Caki2 (cell line): ENCODE measurements around the gene SURF6. TPM values are rescaled to one million over a fixed set of nuclear protein-coding genes. Genes with fewer than 3 reads are reported as not detected.

Experiments used
- DNase-seq: peaks from one replicate; pipeline ENCODE4 v3.0.0-alpha.2; 2015; ENCODE audit warnings: low read depth
- in situ Hi-C: cut with HindIII; loops from 2 replicates; pipeline ENCODE4 v1.10.0; 2016; ENCODE audit warnings: low sequenced_read_pairs, low pct_unique_long_range_greater_than_20kb, mixed read lengths
- total RNA-seq: library from RNA; depleted of rRNA; stranded (reverse); fragments of >200 nt; shearing (Covaris generic); gene quantifications from 2 replicates; pipeline ENCODE4 v1.2.3, GENCODE V29; 2014; ENCODE audit warnings: low replicate concordance

SURF6 gene
- total RNA-seq, 1 experiment from 2014 or later, result 34.9 TPM

GRCh38 chr9:133370685-133371084 lies 34.7 kb upstream of the SURF6 start:
- in situ Hi-C loops, result no loop called here
- no peak for DNase-seq

DNA sequence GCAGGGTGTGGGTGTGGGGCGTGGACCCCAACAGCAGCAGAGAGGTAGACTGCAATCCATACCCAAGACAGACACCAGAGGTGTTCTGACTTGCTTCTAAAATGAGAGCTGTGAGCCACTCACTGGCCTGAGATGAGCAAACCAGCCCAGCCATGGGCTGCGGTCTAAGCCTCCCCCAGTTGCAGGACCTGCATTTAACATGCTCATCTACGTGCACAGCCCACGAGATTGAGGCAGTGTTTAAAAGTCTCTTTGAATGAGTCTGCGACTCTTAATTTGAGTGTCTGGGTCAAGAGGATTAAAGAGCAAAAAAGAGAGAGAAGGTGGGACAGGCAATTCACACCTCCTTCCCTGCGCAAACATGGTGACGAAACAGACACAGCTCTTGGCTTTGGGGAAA lies 33.9 kb upstream of the SURF6 start:
- no peak for DNase-seq
- in situ Hi-C loops, result no loop called here

GRCh38 chr9:133369422-133369821 lies 33.4 kb upstream of the SURF6 start:
- in situ Hi-C loops, result no loop called here
- DNase-seq, result no peak

DNA sequence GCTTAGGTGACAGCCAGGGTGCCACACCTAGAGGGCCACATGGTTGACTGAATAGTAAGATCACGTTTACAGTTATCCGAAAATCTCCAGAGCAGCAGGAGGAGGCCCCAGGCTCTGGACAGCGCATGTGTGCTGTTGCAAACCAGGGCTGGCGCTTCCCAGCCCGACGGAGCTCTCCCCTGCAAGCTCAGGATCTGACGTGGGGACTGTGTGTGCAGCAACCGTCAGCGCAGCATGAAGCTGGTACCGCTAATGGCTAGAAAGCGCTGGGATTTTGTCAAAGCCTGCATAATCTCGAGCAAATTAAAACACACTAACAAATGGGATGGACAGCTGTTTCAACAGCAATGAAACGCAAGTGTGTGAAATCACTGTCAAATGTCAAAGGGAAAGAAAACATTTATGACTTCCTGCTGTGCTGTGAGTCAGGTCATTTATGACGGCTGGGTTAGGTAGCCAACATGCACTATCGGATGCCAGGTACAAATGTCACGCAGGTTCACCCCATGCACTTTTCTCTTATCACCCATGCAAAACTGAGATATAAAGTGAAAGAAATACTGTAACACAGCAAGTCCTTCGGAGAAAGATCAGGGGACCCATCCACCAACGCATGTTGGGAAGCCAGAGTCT lies 32.4 kb upstream of the SURF6 start:
- DNase-seq, result no peak
- in situ Hi-C loops, result no loop called here

- no peak for DNase-seq
- in situ Hi-C loops, result no loop called here
These were observed 31.8 kb upstream of the SURF6 start for GRCh38 chr9:133367778-133368177.

DNA sequence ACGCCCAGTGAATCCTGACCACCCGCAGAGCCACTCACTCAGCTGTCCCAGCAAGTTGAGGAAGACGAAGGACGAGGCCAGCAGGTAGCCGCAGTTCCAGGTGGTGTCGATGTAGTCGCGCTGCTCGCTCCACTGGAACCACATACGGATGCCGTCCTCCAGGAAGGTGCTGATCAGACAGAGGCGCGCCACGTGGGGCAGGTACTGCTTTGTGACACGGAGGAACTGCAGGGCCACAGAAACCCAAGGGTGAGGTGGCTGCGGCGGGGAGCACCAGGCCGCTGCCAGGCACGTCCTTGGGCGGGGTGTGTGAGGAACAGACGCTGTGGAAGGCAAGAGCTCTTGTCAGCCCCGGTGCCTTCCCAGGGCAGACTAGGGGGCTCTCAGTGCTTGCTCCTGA lies 31.2 kb upstream of the SURF6 start:
- in situ Hi-C loops, result no loop called here
- DNase-seq, result no peak

DNA sequence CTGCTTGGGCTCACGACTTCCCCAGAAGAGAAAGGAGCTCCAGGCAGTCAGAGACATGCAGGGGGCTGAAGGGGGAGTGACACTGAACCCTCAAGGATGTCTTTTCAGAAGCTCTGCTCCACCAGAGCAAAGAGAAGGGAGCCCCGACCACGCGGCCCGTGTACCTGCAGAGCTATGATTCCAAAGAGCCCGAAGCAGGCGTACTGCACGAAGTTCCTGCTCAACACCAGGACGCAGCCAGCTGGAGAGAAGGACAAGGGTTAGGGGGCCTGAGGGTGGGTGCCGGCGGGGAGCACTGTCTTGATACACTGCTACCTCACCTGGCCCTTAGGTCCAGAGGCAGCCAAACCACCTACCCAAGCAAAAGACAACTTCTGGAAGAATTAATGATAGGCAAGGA lies 30.4 kb upstream of the SURF6 start:
- in situ Hi-C loops, result no loop called here

DNA sequence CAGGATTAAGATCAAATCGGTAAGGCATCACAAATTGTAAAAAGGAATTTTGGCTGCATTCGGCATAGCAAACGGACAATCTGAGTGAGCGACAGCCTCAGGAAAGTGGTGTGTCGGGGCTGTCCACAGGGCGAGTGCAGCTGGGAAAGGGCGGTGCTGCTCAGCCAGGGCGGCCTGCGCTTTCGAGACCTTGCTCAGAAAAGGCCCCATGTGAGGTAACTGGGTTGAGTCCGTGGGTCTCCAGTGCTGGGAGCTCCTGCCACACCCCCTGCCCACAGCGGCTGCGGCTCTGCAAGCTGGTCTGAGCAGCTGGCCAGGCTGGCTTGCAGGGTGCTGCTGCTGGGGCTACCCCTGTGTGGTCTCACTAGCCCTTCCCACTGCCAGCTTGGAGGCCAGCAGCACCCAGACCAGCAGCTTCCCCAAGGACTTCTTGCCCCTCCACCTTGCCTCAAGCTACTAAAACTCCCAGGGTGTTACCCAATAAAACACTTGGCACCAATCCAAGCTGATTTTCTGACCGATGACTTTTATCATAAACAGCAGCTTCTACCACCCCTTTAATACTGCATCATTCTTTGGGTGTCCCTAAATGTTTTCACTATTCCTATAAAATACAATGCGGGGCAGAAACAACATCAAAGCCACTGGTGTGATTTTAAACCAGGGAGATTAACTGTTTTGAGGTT lies 26.5 kb upstream of the SURF6 start:
- in situ Hi-C loops, result no loop called here
- DNase-seq, result no peak

More for the DNA sequence above, 30.4 kb upstream of the SURF6 start:
- no peak for DNase-seq

DNA sequence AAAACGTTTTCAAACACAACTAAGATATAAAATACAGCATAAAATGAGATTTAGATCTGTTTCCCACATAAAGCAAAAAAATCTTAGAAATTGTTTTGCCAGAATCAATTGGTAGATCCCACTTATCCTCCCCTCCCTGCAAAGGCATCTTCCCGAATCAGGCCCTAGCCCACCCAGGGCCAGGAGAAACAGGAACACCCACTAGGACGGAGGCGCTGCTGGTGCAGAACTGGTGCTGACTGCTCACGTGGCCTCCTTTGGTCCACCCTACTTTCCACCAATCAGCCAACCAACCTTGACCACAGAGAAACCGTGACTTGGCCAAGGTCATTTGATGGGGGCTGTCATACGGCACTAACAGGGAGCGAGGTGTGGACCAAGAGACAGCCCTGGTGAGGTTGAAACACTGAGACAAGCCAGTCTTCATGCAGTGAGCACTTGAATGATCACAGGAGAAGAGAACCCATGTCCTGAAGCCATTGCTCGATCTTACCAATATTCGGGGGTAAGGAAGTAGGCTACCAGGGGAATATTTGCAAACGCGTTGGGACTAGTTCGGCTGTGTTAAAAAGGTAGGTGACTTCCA lies 25.6 kb upstream of the SURF6 start:
- in situ Hi-C loops, result no loop called here

DNA sequence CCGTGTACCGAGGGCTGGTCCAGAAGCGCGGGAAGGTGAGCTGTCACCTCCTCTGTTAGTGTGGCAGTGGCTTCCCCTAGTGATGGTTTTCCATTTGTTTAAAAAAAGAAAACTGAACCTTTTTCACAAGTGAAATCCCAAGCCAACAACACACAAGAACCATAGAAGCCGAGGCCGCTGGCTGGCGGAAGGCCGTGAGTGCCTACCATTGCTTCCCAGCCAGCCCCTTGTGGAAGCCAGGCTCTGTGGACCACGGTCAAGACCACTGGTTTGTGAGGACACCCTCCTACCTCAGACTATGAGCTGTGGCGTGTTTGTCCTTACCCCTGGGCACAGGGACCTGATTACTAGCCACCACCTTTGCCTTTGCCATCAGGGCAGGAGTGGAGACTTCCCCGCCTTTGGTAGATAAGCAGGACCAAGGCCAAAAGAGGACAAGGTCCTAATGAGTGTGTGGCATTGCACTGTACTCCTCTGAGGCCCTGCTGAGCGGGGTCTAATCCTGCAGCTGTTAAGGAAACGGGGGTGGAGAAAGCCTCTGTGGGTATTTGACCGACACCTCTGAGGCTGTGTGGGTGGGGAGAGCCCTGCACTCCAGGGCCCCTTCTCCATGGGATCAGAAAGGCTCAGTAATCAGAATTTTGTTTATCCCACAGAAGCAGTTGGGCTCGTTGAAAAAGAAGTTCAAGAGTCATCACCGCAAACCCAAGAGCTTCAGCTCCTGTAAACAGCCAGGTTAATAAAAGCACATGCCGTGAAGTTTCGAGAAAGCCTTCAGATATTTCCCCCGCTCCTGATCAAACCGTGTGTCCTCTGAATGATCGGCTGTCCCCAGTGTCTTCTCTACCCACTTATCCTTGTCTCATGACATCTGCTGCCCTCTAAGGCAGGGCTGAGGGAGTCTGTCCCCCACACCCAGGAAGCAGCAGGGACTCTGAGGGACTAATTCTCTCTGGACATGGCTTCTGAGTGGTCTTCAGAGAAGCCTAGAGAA lies 24.7 kb upstream of the SURF6 start:
- in situ Hi-C loops, result no loop called here
- DNase-seq, result no peak

More for the DNA sequence above, 25.6 kb upstream of the SURF6 start:
- DNase-seq, result no peak

- no peak for DNase-seq
- in situ Hi-C loops, result no loop called here
These were observed 23.6 kb upstream of the SURF6 start for GRCh38 chr9:133359399-133360175.

GRCh38 chr9:133357656-133358055 lies 21.7 kb upstream of the SURF6 start:
- no peak for DNase-seq
- in situ Hi-C loops, result no loop called here

- DNase-seq, result peak; percentile 41
- in situ Hi-C loops, result no loop called here
These were observed 20.6 kb upstream of the SURF6 start, which contains the start of the genes SURF1 and SURF2 for GRCh38 chr9:133356391-133357091. Gene SURF1 (minus strand): TSS chr9:133356487. CDS start chr9:133356453, 34 bp downstream. Gene SURF2 (plus strand): TSS chr9:133356550. CDS start chr9:133356593, 43 bp downstream.

- in situ Hi-C loops, result no loop called here
- DNase-seq, result no peak
These were observed 19.9 kb upstream of the SURF6 start for GRCh38 chr9:133355881-133356357.

- in situ Hi-C loops, result no loop called here
These were observed 18.8 kb upstream of the SURF6 start for GRCh38 chr9:133354766-133355165.

GRCh38 chr9:133353548-133353947 lies 17.6 kb upstream of the SURF6 start:
- no peak for DNase-seq
- in situ Hi-C loops, result no loop called here

More at GRCh38 chr9:133354766-133355165, 18.8 kb upstream of the SURF6 start:
- DNase-seq, result no peak
